Gastroesophageal sphincter (tissue), 4 donors: ENCODE results near the gene CELA2A. TPM values are rescaled to one million over a fixed set of nuclear protein-coding genes. Genes with fewer than 3 reads are reported as not detected.

Experiments
- ATAC-seq: fragments of 150-250 bp; one replicate; pipeline ENCODE4 v1.9.1; 2016; ENCODE audit warnings: mild to moderate bottlenecking, moderate library complexity
- H3K27ac ChIP-seq, 4 donors: fragments of 200-600 bp; sonication (generic) in 3 of 4; 1 replicate in 3 of 4; 2 replicates in 1 of 4; pipeline ENCODE4 v1.5.1; 2016 to 2019
- H3K27me3 ChIP-seq: fragments of 200-600 bp; sonication (generic); one replicate; pipeline ENCODE4 v1.5.1; 2019
- H3K36me3 ChIP-seq, 2 donors: fragments of 200-600 bp; sonication (generic); one replicate each; pipeline ENCODE4 v1.5.1; 2019; ENCODE audit warnings: control low read depth in 1 of 2
- H3K4me1 ChIP-seq, 3 donors: fragments of 200-600 bp; sonication (generic); 1 replicate in 2 of 3; 2 replicates in 1 of 3; pipeline ENCODE4 v1.5.1; 2016 to 2019; ENCODE audit warnings: control low read depth in 2 of 3
- H3K4me3 ChIP-seq, 2 donors: fragments of 200-600 bp; sonication (generic); one replicate each; pipeline ENCODE4 v1.5.1; 2019; ENCODE audit warnings: mild to moderate bottlenecking in 1 of 2, moderate library complexity in 1 of 2
- H3K9me3 ChIP-seq, 3 donors: fragments of 200-600 bp; sonication (generic); one replicate each; pipeline ENCODE4 v1.5.1; 2017 to 2019; ENCODE audit warnings: control low read depth in 2 of 3
- EP300 ChIP-seq: sonication (generic); formaldehyde crosslinking; IDR thresholded peaks from one replicate; pipeline ENCODE4 v1.6.1; 2017; ENCODE audit warnings: antibody characterized with exemption, mild to moderate bottlenecking
- POLR2A ChIP-seq, 2 donors: fragments of 450-650 bp; IDR thresholded peaks; one replicate each; pipeline ENCODE4 v1.6.1; 2017; ENCODE audit warnings: antibody characterized with exemption in 2 of 2, mild to moderate bottlenecking in 2 of 2, moderate library complexity in 1 of 2
- POLR2AphosphoS5 ChIP-seq: sonication (generic); formaldehyde crosslinking; IDR thresholded peaks from one replicate; pipeline ENCODE4 v1.6.1; 2017; ENCODE audit warnings: antibody characterized with exemption
- WGBS, 2 donors: methylation state at CpG; one replicate each; pipeline ENCODE4 v1.1.5; 2018; ENCODE audit warnings: low coverage in 1 of 2; 5-methylcytosine and 5-hydroxymethylcytosine counted together
- total RNA-seq, 4 donors: library from RNA; depleted of rRNA; stranded (reverse); fragments of >200 nt; gene quantifications; one replicate each; pipeline ENCODE4 v1.1.0, GENCODE V29; 2016
- TF ChIP-seq, protein P1 (sequence below), 4 experiments: fragments of 200-600 bp in 2 of 4; fragments of 450-650 bp in 2 of 4; sonication (generic) in 1 of 4; IDR thresholded peaks; one replicate each; pipeline ENCODE4 v1.5.1; 2017 to 2019; ENCODE audit warnings: antibody characterized with exemption in 4 of 4, mild to moderate bottlenecking in 2 of 4, moderate library complexity in 2 of 4

Gene CELA2A
- total RNA-seq, 4 donors from 2014 or later: not detected

DNA sequence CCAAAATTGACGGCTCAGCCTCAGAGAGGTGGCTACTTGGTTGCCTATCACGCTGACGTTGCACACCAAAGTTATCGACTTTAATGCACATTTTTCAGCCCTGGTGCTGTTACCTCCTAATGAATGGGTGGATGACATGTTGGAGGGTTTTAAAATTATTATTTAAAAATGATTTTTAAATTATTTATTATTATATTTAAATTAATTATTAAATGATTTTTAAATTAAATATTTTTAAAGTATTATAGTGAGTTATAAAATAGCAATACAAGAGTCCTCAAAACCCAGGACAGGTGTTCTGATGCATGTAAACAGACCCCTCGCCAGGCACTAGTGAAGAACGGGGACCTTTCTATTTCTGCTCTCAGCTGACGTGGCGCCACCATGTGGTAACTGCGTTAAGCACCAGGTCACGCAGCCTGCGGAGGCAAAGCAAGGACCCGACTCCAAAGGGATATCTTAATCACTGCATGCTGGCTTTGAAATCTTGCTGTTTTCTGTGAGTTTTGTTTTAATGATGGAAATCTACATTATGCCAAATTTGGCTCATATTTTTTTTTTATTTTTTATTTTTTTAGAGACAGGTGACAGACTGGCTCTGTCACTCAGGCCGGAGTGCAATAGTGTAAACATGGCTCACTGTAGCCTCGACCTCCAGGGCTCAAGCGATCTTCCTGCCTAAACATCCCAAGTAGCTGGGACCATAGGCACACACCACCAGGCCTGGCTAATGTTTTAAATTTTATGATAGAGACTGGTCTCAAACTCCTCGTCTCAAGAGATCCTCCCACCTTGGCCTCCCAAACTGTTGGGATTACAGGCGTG lies 44.9 kb downstream of the CELA2A start:
- no peaks in the 10 kb centered on the region for H3K4me1 ChIP-seq
- no peak overlapping the region for H3K4me3 ChIP-seq
- ATAC-seq: no peak
- 50 to 62% methylated on average over 14 to 17 of the region's 17 CpGs for WGBS, 2 donors
- TF ChIP-seq, protein P1, sequence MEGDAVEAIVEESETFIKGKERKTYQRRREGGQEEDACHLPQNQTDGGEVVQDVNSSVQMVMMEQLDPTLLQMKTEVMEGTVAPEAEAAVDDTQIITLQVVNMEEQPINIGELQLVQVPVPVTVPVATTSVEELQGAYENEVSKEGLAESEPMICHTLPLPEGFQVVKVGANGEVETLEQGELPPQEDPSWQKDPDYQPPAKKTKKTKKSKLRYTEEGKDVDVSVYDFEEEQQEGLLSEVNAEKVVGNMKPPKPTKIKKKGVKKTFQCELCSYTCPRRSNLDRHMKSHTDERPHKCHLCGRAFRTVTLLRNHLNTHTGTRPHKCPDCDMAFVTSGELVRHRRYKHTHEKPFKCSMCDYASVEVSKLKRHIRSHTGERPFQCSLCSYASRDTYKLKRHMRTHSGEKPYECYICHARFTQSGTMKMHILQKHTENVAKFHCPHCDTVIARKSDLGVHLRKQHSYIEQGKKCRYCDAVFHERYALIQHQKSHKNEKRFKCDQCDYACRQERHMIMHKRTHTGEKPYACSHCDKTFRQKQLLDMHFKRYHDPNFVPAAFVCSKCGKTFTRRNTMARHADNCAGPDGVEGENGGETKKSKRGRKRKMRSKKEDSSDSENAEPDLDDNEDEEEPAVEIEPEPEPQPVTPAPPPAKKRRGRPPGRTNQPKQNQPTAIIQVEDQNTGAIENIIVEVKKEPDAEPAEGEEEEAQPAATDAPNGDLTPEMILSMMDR (IDR thresholded peaks at IDR 0.05): peak; percentile 38 to 68 (median 48)
- TF ChIP-seq POLR2A (IDR thresholded peaks at IDR 0.05): no peak
- no peak for TF ChIP-seq EP300
- TF ChIP-seq POLR2AphosphoS5: no peak
- no peaks in the 10 kb centered on the region for H3K9me3 ChIP-seq
- peaks cover 0 to 84% of the 10 kb centered on the region in 2 donors for H3K36me3 ChIP-seq
- H3K27ac ChIP-seq: no peak overlapping the region
- H3K27me3 ChIP-seq: no peaks in the 10 kb centered on the region

DNA sequence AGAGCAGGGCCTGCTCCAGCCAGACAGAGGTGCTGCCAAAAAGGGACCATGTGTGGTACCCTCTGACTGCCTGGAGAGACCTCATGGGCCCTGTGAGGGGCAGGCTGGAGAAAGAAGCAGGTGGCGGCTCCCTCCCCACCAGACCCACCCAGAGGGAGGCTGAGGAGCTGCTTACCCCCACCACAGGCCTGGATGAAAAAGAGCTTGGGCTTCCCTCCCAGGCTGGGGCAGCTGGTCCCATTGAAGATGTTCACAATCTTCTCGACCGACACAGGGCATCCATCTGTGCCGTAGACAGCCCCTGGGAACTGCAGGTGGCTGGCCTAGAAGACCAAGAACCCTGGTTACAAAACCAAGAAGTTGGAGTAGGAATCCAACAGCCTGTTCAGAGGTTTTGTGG lies 47.9 kb downstream of the CELA2A start:
- TF ChIP-seq POLR2AphosphoS5 (no peak), EP300 (no peak), POLR2A (IDR thresholded peaks at IDR 0.05) (no peak)
- TF ChIP-seq, protein P1 (IDR thresholded peaks at IDR 0.05): no peak

DNA sequence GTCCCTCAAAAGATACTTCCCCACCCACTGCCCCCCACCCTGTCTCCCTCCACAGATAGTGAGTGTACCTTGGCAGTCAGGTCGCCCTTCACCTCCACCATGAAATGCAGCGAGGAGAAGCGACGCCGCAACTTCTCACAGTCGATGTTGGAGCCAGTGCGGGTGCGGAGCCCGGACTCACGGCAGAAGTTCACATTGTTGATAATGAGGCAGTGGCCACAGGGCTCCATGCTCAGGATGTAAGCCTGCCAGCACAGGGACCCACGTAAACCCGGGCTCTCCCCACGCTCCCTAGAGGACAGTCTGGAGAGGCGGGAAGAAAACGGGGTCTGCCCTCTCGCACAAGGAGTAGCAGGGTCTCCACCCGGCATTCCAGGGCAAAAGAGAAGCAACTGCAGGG lies 50.3 kb downstream of the CELA2A start:
- peaks cover 0 to 4% (median 0%) of the 10 kb centered on the region in 3 donors for H3K4me1 ChIP-seq
- H3K36me3 ChIP-seq: peaks cover 0 to 74% of the 10 kb centered on the region in 2 donors
- no peak for ATAC-seq
- no peak overlapping the region for H3K27ac ChIP-seq
- no peak overlapping the region for H3K4me3 ChIP-seq
- 82% methylated on average over 9 of the region's 17 CpGs; no CpG with 5 or more reads in 1 of the 2 donors for WGBS, 2 donors
- H3K9me3 ChIP-seq: no peaks in the 10 kb centered on the region
- no peaks in the 10 kb centered on the region for H3K27me3 ChIP-seq
- TF ChIP-seq POLR2A (IDR thresholded peaks at IDR 0.05) (no peak), POLR2AphosphoS5 (no peak), EP300 (no peak)
- TF ChIP-seq, protein P1 (IDR thresholded peaks at IDR 0.05): no peak

More for the DNA sequence above, 47.9 kb downstream of the CELA2A start:
- Histone ChIP-seq H3K4me3 (no peak overlapping the region), H3K36me3 (peaks cover 0 to 83% of the 10 kb centered on the region in 2 donors), H3K4me1 (no peaks in the 10 kb centered on the region), H3K27ac (no peak overlapping the region), H3K9me3 (no peaks in the 10 kb centered on the region), H3K27me3 (no peaks in the 10 kb centered on the region)
- no CpG with 5 or more reads among the region's 4 CpGs for WGBS, 2 donors
- no peak for ATAC-seq

DNA sequence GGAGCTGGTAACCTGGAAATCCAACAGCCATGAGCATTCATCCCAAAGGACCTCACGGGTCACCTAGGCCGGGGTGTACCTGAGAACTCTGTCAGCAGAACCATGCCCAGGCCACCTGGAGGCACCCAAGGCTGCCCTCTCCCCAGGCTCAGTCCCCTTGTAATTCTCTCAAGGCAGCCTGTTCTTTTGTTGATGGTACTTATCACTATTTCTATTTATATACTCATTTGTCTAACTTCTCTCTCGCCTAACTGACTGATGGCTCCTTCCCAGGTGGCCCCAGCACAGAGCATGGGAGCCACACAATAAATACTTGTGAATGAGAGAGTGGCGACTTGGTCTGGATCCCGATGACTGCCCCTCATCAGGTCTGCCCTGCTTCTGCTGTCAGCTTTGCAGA lies 50.7 kb downstream of the CELA2A start:
- no peak overlapping the region for H3K4me3 ChIP-seq
- peaks cover 0 to 4% (median 0%) of the 10 kb centered on the region in 3 donors for H3K4me1 ChIP-seq
- peaks cover 0 to 74% of the 10 kb centered on the region in 2 donors for H3K36me3 ChIP-seq
- H3K27me3 ChIP-seq: no peaks in the 10 kb centered on the region
- no peaks in the 10 kb centered on the region for H3K9me3 ChIP-seq
- ATAC-seq: no peak
- TF ChIP-seq EP300 (no peak), POLR2A (IDR thresholded peaks at IDR 0.05) (no peak), POLR2AphosphoS5 (no peak)
- TF ChIP-seq, protein P1 (IDR thresholded peaks at IDR 0.05): no peak
- H3K27ac ChIP-seq: no peak overlapping the region
- 83 to 89% methylated on average over 2 to 4 of the region's 5 CpGs for WGBS, 2 donors
